Karpas-422 (cell line): ENCODE results near the gene PDILT. TPM values are rescaled to one million over a fixed set of nuclear protein-coding genes. Genes with fewer than 3 reads are reported as not detected.
A peak's percentile ranks its signal among the peaks of the same experiment; 100 is the strongest.

Source experiments
- DNase-seq: peaks from one replicate; pipeline ENCODE4 v3.0.0-alpha.2; 2015
- H2AFZ ChIP-seq: fragments of 200-600 bp; sonication (generic); 2 replicates; pipeline ENCODE4 v1.6.1; 2014; ENCODE audit warnings: antibody characterized with exemption, low read length, mixed read lengths
- H3K27ac ChIP-seq: fragments of 200-600 bp; sonication (generic); 2 replicates; pipeline ENCODE4 v1.5.1; 2014; ENCODE audit warnings: mild to moderate bottlenecking, low read length, moderate library complexity
- H3K27me3 ChIP-seq: fragments of 200-600 bp; sonication (generic); 2 replicates; pipeline ENCODE4 v1.6.1; 2014; ENCODE audit warnings: low read length, mixed read lengths
- H3K36me3 ChIP-seq: fragments of 200-600 bp; sonication (generic); 2 replicates; pipeline ENCODE4 v1.6.1; 2014; ENCODE audit warnings: low read length, mixed read lengths; ENCODE audit not compliant: insufficient read depth
- H3K4me1 ChIP-seq: fragments of 200-600 bp; sonication (generic); 2 replicates; pipeline ENCODE4 v1.6.1; 2014; ENCODE audit warnings: mild to moderate bottlenecking, low read length, mixed read lengths
- H3K4me2 ChIP-seq: fragments of 200-600 bp; sonication (generic); 2 replicates; pipeline ENCODE4 v1.6.1; 2014; ENCODE audit warnings: low read length, low read depth, mild to moderate bottlenecking; ENCODE audit not compliant: poor library complexity, severe bottlenecking
- H3K4me3 ChIP-seq: fragments of 200-600 bp; sonication (generic); 2 replicates; pipeline ENCODE4 v1.5.1; 2014; ENCODE audit warnings: mild to moderate bottlenecking, antibody characterized with exemption, low read length, mixed read lengths
- H3K79me2 ChIP-seq: fragments of 200-600 bp; sonication (generic); 2 replicates; pipeline ENCODE4 v1.6.1; 2014; ENCODE audit warnings: mild to moderate bottlenecking, low read length, mixed read lengths
- H3K9ac ChIP-seq: fragments of 200-600 bp; sonication (generic); 2 replicates; pipeline ENCODE4 v1.6.0; 2014; ENCODE audit warnings: low read length
- H3K9me2 ChIP-seq: fragments of 200-600 bp; sonication (generic), shearing (Covaris generic); replicated peaks from 2 replicates; pipeline ENCODE4 v1.6.0; 2014; ENCODE audit warnings: mild to moderate bottlenecking, low read length, moderate library complexity; ENCODE audit not compliant: insufficient read depth
- H3K9me3 ChIP-seq: fragments of 300-700, 200-600 bp; sonication (generic); 2 replicates; pipeline ENCODE4 v1.6.1; 2014; ENCODE audit warnings: low read length, mixed read lengths
- H4K20me1 ChIP-seq: fragments of 200-600 bp; sonication (generic); 2 replicates; pipeline ENCODE4 v1.6.1; 2014; ENCODE audit warnings: mild to moderate bottlenecking, antibody characterized with exemption, low read length, low read depth; ENCODE audit not compliant: insufficient read depth
- total RNA-seq: library from RNA; depleted of rRNA; stranded (reverse); fragments of >200 nt; shearing (Covaris generic); gene quantifications from 2 replicates; pipeline ENCODE4 v1.2.3, GENCODE V29; 2014; ENCODE audit warnings: low replicate concordance

Gene PDILT
- total RNA-seq, 1 experiment from 2014 or later: not detected

DNA sequence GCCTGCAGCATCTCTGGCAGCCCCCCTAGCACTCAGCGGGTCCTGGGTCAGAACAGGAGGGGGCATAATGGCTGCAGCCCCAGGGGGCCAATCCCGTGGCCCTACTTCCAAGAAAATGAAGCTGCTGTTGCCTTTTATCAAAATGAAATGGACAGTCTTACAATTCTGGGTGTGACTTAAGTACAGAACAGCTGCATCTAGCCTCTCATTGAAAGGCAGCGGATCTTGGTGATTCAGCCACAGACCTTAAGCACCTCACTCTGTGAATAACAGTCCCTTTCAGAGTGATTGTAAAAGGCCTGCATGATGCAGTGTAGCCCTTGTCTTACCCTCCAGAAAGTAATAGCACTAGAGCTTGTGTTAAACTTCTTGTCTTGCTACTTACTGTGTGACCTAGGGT is 40.5 kb downstream of the PDILT start:
- no peaks in the 10 kb centered on the region for H3K9me3 ChIP-seq
- no peak for DNase-seq
- H3K9me2 ChIP-seq: no peaks in the 10 kb centered on the region
- H3K36me3 ChIP-seq: no peaks in the 10 kb centered on the region
- no peak overlapping the region for H3K9ac ChIP-seq
- H3K4me2 ChIP-seq: no peak overlapping the region
- no peak overlapping the region for H3K4me3 ChIP-seq
- H3K79me2 ChIP-seq: no peaks in the 10 kb centered on the region
- no peaks in the 10 kb centered on the region for H3K4me1 ChIP-seq
- no peak overlapping the region for H2AFZ ChIP-seq
- H3K27ac ChIP-seq: no peak overlapping the region
- no peaks in the 10 kb centered on the region for H4K20me1 ChIP-seq
- H3K27me3 ChIP-seq: no peaks in the 10 kb centered on the region

DNA sequence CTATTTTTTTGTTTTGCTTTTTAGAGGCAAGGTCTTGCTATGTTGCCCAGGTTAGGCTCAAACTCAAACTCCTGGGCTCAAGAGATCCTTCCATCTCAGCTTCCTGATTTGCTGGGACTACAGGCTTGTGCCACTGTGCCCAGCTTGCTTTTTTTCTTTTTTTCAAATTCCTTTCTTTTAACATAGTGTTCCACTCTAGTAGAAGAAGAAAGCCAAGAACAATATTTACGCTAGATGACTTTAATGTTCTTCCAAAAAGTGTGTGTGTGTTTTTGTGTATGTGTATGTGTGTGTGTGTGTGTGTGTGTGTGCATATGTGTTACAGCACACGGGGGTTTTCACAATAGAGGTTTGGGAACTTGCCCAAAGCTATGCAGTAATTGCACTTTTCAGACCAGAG is 41.3 kb downstream of the PDILT start:
- Histone ChIP-seq H3K36me3 (no peaks in the 10 kb centered on the region), H3K9me3 (no peaks in the 10 kb centered on the region), H3K4me3 (no peak overlapping the region), H3K9me2 (no peaks in the 10 kb centered on the region), H3K27ac (no peak overlapping the region), H3K9ac (no peak overlapping the region), H3K79me2 (no peaks in the 10 kb centered on the region), H2AFZ (no peak overlapping the region), H3K4me1 (no peaks in the 10 kb centered on the region), H3K27me3 (no peaks in the 10 kb centered on the region), H4K20me1 (no peaks in the 10 kb centered on the region), H3K4me2 (no peak overlapping the region)
- no peak for DNase-seq

DNA sequence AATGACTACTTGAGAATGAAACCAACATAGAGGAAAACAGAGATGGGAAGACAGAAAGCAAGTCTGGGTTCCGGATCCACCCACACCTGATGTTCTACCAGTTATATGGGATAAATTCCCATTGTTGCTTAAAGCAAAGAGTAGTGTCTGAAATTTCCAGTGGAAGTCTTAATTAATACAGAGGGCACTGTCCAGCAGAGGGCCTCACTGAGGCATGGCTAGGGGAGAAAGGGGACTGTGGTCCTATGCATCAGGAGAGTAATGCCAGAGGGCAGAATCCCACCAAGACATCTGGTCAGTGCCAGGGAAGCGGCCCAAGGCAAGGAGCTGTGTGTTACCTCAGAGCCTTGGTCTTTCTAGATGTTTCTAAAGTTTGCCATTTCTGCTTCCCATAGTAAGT is 44.5 kb downstream of the PDILT start:
- peak; percentile 56 for DNase-seq
- Histone ChIP-seq H3K9ac (no peak overlapping the region), H3K27me3 (no peaks in the 10 kb centered on the region), H3K36me3 (no peaks in the 10 kb centered on the region), H4K20me1 (no peaks in the 10 kb centered on the region), H3K4me3 (no peak overlapping the region), H2AFZ (no peak overlapping the region), H3K4me2 (no peak overlapping the region), H3K79me2 (no peaks in the 10 kb centered on the region), H3K9me2 (no peaks in the 10 kb centered on the region), H3K27ac (no peak overlapping the region), H3K9me3 (no peaks in the 10 kb centered on the region), H3K4me1 (no peaks in the 10 kb centered on the region)

DNA sequence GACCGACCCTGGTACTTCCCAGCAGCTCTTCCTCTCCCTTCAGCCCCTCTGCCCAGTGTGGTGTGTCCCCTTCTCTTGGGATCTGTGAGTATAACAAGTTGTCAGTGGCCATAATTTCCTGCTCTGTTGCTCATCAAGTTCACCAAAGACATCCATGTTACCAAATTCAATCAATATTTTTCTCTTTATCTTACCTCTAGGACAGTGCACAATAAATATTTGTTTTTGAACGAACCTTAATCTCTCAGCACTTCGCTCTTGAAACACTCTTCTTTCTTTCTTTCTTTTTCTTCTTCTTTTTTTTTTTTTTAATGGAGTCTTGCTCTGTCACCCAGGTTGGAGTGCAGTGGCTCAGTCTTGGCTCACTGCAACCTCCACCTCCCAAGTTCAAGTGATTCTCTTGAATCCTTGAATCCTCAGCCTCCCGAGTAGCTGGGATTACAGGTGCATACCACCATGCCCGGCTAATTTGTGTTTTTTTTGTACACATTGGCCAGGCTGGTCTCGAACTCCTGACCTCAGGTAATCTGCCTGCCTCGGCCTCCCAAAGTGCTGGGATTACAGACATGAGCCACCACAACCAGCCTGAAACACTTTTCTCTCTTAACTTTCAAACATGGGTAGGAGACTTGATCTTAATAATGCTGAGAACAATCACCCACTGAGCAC is 49.3 kb downstream of the PDILT start:
- no peak overlapping the region for H3K4me3 ChIP-seq
- no peaks in the 10 kb centered on the region for H3K36me3 ChIP-seq
- H3K4me2 ChIP-seq: no peak overlapping the region
- no peaks in the 10 kb centered on the region for H3K27me3 ChIP-seq
- H3K27ac ChIP-seq: no peak overlapping the region
- no peak overlapping the region for H2AFZ ChIP-seq
- no peaks in the 10 kb centered on the region for H3K9me3 ChIP-seq
- DNase-seq: no peak
- H3K9ac ChIP-seq: no peak overlapping the region
- H3K4me1 ChIP-seq: no peaks in the 10 kb centered on the region
- H4K20me1 ChIP-seq: no peaks in the 10 kb centered on the region
- H3K79me2 ChIP-seq: no peaks in the 10 kb centered on the region
- H3K9me2 ChIP-seq: no peaks in the 10 kb centered on the region

DNA sequence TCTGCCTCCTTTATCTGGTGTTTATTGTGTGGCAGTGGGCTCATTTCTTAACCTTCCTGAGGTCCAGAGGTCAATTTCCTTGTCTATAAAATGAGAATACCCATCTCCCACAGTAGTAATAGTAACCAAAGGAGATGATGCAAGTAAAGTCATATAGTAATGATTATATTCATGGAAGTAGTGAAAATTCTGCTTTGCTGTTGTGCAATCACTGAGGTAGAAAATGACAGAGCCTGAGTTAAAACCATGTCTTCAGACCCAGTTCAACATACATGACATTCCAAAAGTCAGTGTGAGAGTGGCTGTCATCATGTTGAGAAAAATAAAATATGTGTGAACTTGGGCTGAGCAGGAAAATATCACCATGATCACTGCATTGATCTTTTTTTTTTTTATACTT is 51.2 kb downstream of the PDILT start:
- Histone ChIP-seq H3K4me1 (no peaks in the 10 kb centered on the region), H3K79me2 (no peaks in the 10 kb centered on the region), H3K27ac (no peak overlapping the region), H4K20me1 (no peaks in the 10 kb centered on the region), H2AFZ (no peak overlapping the region), H3K36me3 (no peaks in the 10 kb centered on the region), H3K4me2 (no peak overlapping the region), H3K9me3 (no peaks in the 10 kb centered on the region), H3K4me3 (no peak overlapping the region), H3K9me2 (no peaks in the 10 kb centered on the region), H3K27me3 (no peaks in the 10 kb centered on the region), H3K9ac (no peak overlapping the region)
- DNase-seq: no peak

DNA sequence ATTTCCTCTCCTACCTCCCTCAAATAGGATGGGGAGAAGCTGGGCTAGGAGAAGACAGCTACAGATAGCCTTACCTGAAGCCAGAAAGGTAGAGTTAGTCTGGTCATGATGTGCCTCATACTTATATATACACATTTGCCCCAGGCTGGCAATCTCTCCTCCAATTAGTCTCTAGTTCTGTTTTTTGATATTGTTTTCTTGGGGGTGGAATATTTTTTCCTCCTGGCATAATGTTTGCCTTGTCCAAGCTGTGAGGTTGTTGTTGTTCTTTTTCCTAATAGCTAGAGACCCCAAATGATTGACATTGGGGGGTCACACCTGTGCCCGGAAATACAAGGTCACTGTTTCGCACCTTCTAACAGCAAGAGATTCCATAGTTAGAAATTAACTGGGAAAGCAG is 51.9 kb downstream of the PDILT start, which contains the start of gene UMOD:
Gene UMOD, minus strand, starts transcription at position 101 of the 400 bp plus-strand sequence. CDS start 1,978 bp downstream, outside the sequence.
- no peak for DNase-seq
- no peaks in the 10 kb centered on the region for H3K9me3 ChIP-seq
- no peaks in the 10 kb centered on the region for H3K4me1 ChIP-seq
- no peak within 1 kb of the TSS for H2AFZ ChIP-seq
- H3K9ac ChIP-seq: no peak within 1 kb of the TSS
- no peaks in the 10 kb centered on the region for H3K27me3 ChIP-seq
- H3K79me2 ChIP-seq: no peaks in the 10 kb centered on the region
- H3K9me2 ChIP-seq: no peaks in the 10 kb centered on the region
- no peaks in the 10 kb centered on the region for H4K20me1 ChIP-seq
- no peaks in the 10 kb centered on the region for H3K36me3 ChIP-seq
- H3K4me3 ChIP-seq: no peak within 1 kb of the TSS
- no peak within 1 kb of the TSS for H3K4me2 ChIP-seq
- no peak within 1 kb of the TSS for H3K27ac ChIP-seq

DNA sequence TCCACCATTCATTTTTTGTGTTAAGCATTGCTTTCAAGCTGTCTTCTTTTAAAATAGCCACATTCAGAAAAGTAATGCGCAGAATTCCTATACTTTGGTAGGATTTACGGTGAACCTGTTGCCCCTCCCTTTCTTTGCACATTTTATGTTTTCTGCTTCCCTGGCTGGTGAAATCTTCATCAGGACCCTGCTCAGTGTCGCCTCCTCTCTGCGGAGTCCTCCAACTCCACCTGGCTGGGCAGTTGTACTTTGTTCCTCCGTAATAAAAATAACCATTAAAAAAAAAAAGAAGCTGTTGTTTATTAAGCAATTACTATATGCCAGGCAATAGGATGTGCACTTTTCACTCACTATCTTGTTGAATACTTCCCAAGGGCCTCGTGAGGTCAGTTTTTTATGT is 54.9 kb downstream of the PDILT start:
- Histone ChIP-seq H3K9me3 (no peaks in the 10 kb centered on the region), H3K4me2 (no peak overlapping the region), H3K27ac (no peak overlapping the region), H3K36me3 (no peaks in the 10 kb centered on the region), H3K79me2 (no peaks in the 10 kb centered on the region), H3K27me3 (no peaks in the 10 kb centered on the region), H3K4me1 (no peaks in the 10 kb centered on the region), H3K9me2 (no peaks in the 10 kb centered on the region), H3K4me3 (no peak overlapping the region), H4K20me1 (no peaks in the 10 kb centered on the region), H3K9ac (no peak overlapping the region), H2AFZ (no peak overlapping the region)
- DNase-seq: no peak

DNA sequence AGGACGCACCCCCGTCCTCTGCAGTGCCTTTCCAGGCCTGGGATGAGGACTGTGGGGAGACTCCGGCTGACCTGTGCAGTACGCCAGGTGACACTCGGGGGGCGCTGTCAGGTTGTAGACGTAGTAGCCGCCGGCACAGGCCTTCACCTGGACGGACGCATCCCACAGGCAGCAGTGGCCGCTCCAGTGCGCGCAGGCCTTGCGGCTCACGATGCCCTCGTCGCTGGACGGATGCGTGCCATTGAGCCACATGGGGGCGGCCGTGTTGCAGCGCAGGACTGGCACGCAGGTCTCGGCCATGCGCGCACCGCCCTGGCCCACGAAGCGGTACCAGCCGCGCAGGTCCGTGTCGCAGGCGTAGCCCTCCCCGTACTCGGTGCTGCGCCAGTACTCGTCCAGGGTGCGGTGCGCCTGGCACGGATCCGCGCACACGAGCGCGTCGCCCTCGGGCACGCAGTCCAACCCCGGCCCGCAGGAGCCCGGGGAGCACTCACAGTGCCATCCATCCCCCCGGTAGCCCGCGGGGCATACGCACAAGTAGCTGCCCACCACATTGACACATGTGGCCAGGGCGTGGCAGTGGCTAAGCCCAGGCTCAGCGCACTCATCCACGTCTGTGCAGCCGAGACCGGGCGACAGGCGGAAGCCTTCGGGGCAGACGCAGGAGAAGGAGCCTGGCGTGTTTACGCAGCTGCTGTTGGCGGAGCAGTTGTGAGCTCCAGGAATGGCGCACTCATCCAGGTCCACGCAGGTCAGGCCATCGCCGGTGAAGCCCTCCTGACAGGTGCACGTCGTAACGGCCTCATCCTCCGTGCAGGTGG is 56.0 kb downstream of the PDILT start:
- H3K4me1 ChIP-seq: no peaks in the 10 kb centered on the region
- H3K27me3 ChIP-seq: no peaks in the 10 kb centered on the region
- no peaks in the 10 kb centered on the region for H4K20me1 ChIP-seq
- H3K9me3 ChIP-seq: no peaks in the 10 kb centered on the region
- H3K9ac ChIP-seq: no peak overlapping the region
- H3K27ac ChIP-seq: no peak overlapping the region
- no peak overlapping the region for H3K4me3 ChIP-seq
- no peaks in the 10 kb centered on the region for H3K9me2 ChIP-seq
- DNase-seq: no peak
- no peak overlapping the region for H2AFZ ChIP-seq
- H3K4me2 ChIP-seq: no peak overlapping the region
- H3K79me2 ChIP-seq: no peaks in the 10 kb centered on the region
- H3K36me3 ChIP-seq: no peaks in the 10 kb centered on the region
